Measurements from ENCODE around the gene NTM.

Gene NTM

DNA sequence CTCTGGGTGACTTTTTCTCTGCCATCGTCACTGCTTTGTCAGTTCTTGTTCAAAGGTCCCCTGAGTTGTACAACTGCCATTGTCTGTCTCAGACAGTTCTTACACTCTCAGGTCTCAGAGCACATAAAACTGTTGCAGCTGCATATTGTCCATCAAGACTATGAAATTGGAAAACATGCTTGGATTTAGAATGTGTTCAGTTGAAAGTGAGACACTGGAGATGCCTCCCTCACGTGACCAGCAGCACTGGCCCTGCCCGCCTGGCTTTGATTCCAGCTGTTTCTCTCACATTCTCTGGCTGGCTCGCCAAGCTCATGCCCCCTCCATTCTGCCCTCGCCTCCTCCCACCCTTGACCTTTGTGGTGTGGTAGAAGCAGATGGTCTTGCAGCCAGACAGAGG lies 244.2 kb downstream of the NTM start:
- no peak for DNase-seq

DNA sequence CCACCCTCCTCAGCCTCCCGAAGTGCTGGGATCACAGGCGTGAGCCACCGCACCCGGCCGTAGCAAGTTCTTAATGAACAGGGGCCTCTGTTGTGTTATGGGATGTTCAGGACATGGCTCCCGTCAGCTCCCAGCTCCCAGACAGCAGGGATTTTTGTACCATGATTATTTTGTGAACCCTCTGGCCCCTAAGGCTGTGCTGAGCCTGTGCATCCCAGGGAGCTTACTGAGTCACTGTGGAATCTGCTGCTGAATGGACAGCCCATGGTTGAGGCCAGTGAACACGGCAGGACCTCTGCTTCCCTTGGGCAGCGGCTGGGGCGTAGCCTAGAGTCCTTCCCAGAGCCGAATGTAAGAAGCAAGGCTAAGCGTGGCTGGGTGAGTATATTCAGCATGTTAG lies 245.2 kb downstream of the NTM start:
- no peak for DNase-seq

DNA sequence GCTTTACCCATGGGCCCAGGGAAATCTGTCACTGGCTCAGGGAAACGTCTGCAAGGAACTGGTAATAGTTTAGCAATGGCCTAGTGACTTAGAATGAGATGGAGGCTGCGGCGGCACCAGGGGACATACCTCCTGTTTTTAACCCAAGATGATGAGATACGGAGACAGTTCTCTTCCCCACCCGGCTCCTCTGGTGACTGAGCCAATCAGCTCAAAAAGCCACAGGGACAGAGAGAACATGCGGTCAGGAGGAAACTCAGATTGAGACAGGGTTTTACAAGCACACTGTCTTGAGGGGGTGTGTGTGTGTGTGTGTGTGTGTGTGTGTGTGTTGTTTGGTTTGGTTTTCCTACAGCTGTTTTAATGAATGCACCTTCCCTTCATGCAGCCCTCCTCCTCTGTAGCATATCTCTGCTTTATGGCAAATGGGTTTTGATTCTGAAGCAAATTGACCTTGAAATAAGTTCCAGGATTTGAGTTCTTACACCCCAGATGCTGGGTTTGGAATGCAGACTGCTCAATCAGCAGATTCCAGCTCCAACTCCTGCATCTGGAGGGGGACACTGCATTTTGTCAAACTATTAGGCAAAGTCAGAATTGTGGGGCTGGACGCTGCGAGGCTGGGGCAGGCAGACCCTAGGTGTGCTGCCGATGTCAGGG lies 246.2 kb downstream of the NTM start:
- DNase-seq: no peak

DNA sequence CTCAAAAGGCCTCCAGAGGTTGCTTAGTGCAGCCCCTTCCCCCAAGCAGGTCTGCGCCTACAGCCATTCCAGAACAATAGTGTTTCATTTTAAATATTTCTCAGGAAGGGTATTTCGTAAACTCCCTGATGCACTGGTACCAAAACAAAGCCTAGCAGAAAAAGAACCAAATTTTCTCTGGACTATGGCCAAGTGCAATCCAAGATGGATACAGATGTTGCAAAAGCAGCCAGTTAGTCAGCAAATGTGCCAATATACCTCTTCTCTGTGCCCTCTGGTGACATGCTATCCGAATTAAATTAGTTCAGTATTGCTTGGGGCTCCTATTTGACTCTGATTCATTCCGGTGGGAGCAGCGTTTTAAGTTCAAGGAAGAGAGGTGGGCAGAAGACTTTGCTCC lies 247.8 kb downstream of the NTM start:
- no peak for DNase-seq

DNA sequence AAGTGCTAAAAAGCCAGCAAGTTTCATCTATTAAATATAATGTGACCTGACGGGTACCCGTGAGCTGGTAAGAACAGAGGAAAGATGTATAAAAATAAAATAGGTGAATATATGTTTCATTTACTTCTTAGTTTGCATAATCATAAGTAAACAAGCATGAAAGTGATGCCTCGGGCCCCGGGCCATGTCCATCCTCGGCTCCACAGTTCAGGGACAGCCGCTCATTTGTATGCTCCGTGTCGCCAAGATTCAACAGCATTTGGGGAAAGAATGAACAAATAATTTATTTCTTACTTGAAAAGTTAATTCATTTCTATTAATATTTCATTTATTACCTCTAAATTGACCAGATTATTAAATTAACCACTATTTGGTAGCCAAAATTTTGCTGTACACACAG lies 251.8 kb downstream of the NTM start:
- DNase-seq: no peak

DNA sequence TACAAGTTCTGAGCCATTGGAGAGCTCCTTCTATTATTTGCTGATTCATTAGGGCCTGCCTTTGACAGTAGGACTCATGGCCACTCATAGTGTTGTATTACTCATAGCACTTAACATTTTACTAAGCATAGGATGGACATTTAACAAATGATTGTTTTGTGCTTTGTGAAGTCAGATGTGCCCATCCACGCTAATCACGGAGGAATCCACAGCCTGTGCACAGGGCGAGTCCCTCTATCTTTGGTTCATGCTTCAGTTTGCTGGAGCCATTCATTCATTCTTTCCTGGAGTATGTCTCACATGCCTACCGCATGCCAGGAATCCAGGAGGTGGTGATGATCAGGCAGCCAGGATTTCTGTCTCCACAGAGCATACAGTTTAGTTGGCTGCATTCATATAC lies 254.1 kb downstream of the NTM start:
- no peak for DNase-seq

DNA sequence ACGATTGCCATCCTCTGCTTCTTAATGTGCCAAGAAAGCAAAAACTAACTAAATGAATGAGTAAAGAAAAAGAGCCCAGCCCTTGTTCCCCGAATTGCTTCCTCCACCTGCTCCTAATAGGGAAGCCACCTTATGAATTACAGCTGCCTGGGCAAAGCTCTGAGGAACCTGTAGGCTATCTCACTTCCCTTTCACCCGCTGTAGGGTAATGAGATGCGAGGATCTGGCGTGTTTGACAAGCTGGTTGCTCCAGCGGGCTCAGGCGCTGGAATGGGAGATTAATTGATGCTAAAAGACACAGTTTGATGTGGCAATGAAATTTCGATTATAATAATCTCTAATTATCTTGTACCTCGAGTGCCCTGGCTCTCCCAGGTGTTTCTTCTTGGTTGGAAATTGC lies 256.4 kb downstream of the NTM start:
- no peak for DNase-seq

DNA sequence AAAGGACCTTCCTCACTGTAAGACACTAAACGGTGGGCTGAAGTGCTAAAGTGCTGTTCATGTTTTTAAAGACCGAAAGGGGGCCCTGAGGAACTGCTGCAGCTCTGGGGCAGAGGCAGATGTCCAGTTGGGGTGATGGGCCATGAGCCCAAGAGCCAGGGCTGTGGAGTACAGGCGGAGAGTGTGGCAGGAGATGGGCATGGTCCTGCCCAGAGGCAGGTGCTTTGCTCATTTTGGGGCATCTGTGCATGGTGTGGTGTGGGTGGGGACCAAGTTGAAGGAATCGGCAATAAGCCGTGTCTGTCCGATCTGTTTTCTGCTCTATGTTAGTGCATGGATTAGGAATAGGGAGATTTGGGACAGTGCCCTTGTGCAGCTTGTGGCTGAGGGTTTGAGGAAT lies 258.3 kb downstream of the NTM start:
- no peak for DNase-seq

DNA sequence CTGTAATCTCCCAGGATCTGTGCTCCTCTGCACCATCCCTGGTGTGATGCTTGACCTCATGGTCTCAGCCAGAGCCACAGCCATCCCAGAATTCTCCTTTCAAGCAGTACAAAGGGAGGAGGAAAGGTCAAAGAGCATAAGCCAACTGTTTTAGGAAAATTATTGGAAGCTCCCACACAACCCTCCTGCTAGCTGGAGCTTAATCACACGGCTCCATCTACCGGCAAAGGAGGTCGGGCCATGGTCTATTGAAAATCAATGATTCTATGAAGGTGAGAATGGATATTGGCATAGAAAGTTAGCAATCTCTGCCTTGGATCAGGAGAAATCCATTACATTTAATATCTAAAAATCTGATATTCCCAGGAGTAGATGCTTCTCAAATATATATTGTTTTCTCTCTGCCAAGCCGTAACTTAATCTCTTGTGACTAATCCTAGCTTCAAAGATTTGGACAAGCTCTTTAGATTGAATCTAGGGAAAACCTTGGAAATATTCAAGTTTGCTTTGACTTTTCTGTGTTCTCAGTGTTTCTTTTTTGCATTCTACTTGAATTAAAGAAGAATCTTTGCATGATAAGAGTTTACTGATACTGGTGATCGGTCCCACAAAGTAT lies 259.6 kb downstream of the NTM start:
- DNase-seq: no peak

DNA sequence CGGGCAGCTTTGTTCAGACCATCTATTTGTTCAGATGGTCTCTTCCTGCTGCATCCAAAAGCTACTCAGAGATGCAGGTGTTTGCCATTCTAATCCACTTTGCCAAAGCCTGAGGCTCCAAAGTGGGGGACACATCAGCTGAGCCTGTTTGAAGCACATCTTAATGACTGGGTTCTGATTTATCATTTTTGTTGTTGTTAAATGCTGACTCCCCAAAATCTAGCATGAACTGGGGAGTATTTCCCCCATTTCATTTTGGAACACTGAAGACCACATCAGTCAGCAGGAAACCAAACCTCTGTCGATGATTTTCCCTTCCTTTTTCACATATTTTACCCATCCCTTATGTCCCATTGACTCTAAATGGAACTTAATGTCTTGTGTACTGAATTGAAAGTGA lies 262.6 kb downstream of the NTM start:
- no peak for DNase-seq

DNA sequence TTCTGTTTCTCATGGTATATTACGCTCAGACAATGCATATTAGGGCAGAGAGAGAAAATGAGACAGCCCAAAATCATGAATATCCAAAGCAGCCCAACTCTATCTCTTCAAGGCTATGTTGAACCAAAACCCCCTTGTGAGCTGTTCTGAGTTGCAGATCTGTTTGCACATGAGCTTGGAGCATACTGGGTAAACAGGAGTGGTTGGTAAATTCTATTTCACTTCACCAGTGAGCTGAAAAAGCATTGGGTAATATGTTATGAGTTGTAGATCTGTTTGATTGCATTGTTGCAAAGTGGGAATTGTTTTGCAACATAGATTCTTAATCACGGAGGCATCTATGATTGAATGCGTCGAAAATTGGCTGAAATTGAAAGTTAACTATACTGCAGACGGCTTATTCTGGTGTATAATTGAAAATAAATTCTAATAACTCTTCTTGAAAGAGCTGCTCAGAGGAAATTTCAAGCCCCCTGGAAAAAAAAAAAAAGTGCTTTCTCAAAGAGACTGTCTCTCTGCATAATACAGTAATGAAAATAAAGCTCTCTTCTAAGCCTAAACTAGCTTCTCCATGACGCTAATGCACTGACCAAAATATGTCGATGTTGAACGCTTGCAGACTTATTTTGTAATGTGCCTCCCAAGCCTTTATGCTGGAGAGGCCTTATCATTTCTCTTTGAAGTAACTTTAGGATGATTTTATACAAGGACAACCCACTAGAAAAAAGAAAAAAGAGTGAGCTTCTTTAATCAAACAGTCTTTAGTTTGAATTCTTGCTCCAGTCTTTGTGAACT lies 263.7 kb downstream of the NTM start:
- DNase-seq: no peak

DNA sequence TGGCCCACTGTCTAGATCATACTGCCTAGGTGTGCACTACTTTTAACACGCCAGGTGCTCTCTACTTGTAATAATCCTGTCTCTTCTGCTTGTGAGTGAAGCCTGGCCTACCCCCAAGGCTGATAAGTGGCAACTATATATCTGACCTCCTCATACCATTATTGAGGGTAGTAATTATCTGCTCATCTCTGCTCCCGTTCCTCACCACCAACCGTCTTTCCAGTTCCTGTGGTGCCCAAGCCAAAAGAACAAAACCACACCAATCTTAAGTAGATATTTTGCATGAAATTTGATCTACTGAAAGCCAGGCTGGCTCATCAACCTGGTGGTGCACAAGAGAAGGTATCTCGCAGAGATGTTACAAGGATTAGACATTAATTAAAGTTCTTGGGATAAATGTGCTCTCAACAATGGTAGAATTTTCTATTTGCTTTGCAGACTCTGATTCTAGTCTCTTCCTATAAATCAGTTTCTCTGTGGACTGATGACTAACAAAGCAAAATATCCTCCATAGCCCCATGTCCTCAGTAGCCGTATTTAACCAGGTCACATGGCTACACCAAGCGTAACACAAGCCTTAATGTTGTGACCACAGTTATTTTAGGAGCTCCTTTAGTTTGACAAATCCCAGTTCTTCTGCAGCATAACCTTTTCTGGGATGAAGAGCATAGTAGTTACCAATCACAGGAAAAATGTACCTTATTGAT lies 267.2 kb downstream of the NTM start:
- no peak for DNase-seq

DNA sequence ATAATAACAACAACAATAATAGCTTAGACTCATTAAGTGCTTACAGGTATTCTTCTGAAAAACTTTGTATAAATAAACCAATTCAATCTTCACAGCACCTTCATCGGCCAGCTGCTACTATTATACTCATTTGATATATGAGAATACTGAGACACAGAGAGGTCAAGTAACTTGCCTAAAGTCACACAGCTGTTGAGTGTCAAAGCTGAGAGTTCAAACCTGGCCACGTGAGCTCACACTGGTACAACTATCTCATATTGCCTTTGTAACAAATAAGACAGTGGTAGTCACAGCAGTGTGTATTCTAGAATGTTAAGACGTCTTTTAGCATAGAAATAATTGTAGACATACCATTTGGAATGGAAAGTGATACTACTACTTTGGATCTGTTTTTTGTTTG lies 268.5 kb downstream of the NTM start:
- no peak for DNase-seq

DNA sequence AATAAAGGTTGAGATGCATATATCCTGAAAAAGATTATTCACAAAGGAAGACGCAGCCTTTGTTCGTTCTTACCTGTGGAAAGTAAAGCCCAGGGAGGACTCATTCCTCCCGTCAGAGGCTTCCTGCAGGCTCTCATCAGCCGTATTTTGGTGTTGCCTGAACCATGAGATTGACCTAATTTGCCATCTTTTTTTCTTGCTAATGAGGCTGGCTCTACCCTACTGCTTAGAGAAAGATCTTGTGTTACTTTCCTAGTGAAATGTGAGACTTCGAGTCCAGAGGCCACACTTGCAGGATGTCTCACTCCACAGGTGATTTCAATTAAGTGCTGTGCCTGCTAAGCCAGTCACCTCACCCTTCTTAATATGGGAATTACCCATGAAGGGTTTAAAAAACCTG lies 269.9 kb downstream of the NTM start:
- DNase-seq: no peak

DNA sequence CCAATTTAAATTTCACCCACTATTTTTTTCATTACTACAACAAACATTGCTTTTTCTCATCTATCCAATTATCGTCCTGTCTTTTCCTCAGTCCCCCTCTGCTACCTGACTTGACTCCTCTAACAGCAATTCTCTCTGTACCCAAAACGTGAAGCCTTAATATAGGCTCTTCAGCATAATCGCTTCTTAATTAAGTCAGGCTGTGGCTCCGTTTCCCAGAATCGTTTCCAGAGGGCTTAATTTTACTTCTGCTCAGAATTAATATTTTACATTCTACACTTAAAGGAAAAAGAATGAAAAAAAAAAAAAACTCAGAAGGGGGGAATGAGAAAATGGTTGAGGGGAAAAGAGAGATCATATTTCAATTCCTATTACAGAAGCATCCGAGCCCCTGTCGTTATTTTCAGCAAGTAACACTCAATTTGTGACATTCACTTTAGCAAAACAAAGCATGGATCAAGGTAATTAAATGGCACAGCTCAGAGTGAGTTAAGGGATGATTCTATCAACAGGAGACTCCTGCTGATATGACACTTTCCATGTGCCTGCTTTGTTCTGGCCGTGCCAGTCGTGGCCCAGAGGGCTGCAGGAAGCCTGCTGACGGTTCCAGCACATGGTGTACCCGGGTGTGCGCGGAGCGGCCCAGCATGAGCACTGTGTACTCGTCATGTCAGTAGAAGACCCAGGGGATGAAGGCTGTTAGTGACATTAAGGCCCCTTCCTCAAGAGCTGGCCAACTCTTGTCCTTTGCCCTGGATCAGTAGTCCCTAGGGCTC lies 272.5 kb downstream of the NTM start:
- no peak for DNase-seq

DNA sequence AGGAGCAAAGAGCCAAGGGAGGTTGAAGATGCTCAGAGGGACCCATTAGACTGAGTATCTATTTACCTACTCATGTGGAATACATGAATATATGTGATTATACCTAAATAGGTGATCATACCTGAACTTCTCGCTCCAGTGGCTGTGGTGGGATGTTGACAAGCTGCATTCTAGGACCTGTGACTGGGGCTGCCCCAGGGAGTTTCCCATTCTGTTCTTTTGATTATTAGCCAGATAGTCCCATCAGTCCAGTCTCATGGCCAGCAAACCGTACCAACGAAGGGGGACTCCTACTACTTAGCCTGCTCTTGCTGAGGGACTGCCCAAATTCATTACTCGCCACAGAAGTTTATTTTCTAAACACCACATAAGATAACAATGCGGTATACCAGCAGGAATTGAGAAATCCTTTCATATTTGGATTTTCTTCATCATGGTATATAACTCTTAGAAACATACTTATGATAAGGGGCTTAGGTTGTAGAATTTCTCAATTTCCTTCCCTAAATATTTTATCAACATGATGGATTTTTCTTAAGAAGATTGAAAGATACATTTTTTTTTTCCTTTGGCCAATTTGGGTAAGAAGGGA lies 273.9 kb downstream of the NTM start:
- DNase-seq: no peak

DNA sequence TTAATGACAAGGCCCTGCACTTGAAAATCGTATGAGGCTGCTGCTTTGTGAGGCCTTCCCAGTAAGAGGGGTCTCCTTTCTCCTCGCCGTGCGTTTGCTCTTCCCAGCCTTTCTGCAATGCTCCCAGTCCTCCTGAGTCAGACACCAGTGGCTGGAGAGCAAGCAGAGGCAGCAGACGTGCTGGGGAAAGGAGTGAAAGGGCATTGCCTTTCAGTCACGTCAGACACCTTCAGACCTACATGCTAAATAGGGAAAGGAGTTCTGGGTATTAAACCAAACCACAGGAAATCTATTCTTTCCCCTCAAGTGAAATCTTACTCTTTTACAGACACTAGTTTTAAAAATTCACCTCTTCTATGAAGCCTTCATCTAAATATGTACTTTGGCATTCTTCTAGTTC lies 274.8 kb downstream of the NTM start:
- no peak for DNase-seq

DNA sequence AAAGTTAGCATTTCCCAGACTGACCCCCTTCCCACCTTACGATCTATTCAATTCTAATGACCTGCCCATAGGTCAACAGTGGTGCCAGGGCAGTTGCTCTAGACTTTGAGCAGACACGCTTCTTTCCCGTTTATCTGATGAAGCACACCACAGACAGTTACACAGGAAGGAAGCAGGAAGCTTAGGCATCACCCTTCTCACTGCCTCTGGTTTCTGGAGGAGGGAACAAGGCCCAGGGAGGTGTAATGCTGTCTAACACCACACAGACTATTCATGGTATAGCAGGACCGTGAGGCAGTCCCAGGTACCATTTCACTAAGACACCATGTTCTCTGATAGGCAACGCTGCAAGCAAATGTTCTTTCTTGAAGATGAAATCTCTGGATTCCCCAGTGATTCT lies 279.4 kb downstream of the NTM start:
- no peak for DNase-seq

DNA sequence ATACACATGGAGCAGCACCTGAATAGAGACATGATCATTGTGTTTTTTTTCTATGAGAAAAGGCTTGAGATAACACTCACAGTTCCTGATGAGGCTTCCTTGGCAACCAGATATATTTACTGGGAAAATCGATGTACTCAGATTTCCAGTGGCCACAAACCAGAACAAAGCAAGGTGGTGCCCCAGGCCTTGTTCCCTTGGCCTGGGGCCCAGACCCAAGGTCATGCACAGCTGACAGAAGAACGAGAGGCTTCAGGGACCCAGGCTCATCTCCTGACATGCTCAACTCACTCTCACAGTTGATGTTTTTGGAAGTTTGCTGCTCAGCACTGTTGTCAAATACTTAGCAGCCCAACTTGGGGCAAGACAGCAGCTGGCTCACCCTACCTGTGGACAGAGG lies 281.8 kb downstream of the NTM start:
- DNase-seq: no peak

DNA sequence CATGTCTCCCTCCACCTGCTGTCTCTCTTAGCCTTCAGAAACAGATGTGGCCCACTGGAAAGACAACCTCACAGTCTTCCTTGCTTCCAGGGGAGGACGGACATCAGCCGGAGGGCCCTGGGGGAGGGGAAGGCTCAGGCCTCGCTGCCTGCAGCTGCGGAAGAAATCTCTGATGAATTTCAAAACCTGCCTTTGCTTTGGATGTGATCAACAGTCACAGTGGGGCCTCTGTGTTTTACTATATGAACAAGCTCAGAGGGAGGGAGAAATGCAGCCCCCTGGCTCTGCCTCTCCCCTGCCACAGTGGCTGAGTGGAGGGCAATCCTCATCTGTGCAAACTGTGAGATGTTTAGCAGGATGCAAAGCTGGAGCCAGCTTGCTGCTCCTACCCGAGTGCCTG lies 282.8 kb downstream of the NTM start:
- DNase-seq: no peak

DNA sequence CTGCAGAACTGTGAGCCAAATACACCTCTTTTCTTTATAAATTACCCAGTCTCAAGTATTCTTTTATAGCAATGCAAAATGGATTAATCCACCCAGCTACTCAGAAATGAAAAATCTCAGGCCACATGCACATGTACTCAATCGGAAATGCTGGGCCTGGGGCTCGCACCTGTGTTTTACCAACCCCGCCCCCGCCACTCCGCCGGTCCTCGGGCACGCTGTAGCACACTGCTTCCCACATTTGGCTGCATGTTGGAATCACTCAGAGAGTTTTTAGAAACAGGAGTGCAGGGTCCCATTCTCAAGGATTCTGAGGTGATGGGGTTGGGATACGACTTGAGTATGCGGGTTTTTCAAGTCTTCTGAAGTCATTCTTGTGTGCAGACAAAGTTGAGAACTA lies 284.4 kb downstream of the NTM start:
- no peak for DNase-seq

DNA sequence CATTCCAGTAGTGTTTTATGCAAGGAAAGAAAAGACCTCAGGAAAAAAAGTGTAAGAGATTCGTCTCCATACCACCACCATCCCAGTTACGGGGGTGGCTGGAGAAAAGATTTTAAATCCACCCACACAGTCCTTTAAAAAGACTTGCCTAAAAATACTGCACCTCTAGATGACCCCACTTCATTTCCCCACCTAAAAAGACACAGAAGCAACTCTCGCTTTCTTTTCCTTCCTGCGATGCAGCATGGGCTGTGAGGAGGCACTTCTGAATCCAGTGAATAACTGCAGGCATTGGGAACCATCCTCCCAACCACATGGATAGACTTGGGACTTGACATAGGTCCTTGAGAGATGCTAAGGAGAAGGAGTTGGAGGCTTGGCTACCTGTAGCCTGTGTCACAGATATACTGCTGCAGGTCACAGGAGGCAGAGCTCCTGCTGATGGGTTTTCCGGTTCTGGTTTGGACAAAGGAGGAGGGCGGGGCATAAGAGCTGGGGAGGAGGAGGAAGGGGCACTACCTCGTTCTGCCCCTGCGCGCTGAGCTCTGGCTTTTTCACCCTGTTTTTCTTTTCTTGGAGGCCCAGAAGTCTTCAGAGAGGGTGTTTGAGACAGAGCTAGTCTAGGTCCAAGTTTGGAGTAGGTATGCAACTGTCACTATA lies 285.9 kb downstream of the NTM start:
- DNase-seq: no peak

Data from DMS 273 treated with DMSO at 0.1 percent for 48 hours (cell line).